Measurements from ENCODE around the gene UQCC3. TPM values are rescaled to one million over a fixed set of nuclear protein-coding genes. Genes with fewer than 3 reads are reported as not detected.
"Not testable (repeated sequence)": the region's sequence is repeated elsewhere in the genome, so short reads cannot be mapped to it uniquely, and the experiment has no call there.

Gene UQCC3
- total RNA-seq, 2 donors from 2014 or later, result 3.6 to 3.7 TPM

- peak; percentile 90 for DNase-seq (ENCODE audit: low spot score)
- intact Hi-C loops (cut with DNase I), result loop anchor here (5.0 to 10.0 kb wide), 2 partner anchors 292 to 295 kb away; no protein-coding TSS in a partner anchor
These were observed 18.1 kb downstream of the UQCC3 start, which contains the start of gene LRRN4CL for GRCh38 chr11:62689421-62690183. Gene LRRN4CL, minus strand, starts transcription at chr11:62689530. Its CDS starts 1,022 bp downstream, at chr11:62688508.

DNA sequence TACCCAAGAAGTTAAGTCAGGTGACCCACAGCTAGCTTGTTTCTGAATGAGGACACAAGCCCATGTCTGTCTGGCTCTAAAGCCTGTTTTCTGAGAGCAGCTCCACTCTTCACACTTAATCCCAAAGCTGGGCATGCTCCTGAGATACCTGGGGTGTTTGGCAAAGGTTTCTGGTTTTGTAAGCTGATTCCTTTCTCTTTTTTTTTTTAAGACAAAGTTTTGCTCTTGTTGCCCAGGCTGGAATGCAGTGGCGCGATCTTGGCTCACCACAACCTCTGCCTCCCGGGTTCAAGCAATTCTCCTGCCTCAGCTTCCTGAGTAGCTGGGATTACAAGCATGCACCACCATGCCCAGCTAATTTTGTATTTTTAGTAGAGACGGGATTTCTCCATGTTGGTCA lies 22.2 kb downstream of the UQCC3 start:
- intact Hi-C loops (cut with DNase I), result loop anchor here (5.0 to 10.0 kb wide), 2 partner anchors 296 to 299 kb away; no protein-coding TSS in a partner anchor
- not testable (repeated sequence) for DNase-seq (ENCODE audit: low spot score)

- DNase-seq (ENCODE audit: low spot score), result peak; percentile 93
- intact Hi-C loops (cut with DNase I), result loop anchor here (5.0 to 10.0 kb wide), 2 partner anchors 297 to 300 kb away; no protein-coding TSS in a partner anchor
These were observed 23.1 kb downstream of the UQCC3 start for GRCh38 chr11:62694455-62695167.

- intact Hi-C loops (cut with DNase I), result no loop called here
- DNase-seq (ENCODE audit: low spot score), result no peak
These were observed 30.8 kb downstream of the UQCC3 start for GRCh38 chr11:62702246-62702645.

DNA sequence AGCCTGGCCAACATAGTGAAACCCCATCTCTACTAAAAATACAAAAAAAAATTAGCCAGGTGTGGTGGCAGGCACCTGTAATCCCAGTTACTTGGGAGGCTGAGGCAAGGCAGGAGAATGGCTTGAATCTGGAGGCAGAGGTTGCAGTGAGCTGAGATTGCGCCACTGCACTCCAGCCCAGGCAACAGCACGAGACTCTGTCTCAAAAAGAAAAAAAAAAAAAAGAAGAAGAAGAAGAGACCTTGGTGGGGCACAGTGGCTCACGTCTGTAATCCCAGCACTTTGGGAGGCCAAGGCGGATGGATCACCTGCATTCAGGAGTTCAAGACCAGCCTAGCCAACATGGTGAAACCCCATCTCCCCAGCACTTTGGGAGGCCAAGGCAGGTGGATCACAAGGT lies 32.4 kb downstream of the UQCC3 start:
- intact Hi-C loops (cut with DNase I); DNase-seq (ENCODE audit: low spot score): not testable (repeated sequence)

DNA sequence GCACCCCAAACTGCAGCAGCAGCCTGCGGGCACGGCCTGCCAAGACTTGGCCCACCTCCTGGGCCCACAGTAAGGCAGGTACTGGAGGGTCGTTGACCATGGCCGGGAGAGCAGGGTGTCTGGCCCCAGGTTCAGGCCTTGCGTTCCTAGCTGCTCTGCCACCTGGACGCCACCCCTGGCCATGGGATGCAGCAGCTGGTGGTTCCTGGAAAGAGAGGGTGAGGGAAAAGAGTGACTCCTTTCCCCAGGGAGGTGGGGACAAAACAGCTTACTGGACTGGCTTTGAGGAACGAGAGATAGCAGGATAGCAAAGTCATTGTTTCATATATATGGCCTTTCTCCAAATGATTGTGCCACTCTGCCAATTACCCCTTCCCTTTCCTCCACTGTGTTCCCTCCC lies 33.9 kb downstream of the UQCC3 start:
- intact Hi-C loops (cut with DNase I), result no loop called here
- DNase-seq (ENCODE audit: low spot score), result no peak

DNA sequence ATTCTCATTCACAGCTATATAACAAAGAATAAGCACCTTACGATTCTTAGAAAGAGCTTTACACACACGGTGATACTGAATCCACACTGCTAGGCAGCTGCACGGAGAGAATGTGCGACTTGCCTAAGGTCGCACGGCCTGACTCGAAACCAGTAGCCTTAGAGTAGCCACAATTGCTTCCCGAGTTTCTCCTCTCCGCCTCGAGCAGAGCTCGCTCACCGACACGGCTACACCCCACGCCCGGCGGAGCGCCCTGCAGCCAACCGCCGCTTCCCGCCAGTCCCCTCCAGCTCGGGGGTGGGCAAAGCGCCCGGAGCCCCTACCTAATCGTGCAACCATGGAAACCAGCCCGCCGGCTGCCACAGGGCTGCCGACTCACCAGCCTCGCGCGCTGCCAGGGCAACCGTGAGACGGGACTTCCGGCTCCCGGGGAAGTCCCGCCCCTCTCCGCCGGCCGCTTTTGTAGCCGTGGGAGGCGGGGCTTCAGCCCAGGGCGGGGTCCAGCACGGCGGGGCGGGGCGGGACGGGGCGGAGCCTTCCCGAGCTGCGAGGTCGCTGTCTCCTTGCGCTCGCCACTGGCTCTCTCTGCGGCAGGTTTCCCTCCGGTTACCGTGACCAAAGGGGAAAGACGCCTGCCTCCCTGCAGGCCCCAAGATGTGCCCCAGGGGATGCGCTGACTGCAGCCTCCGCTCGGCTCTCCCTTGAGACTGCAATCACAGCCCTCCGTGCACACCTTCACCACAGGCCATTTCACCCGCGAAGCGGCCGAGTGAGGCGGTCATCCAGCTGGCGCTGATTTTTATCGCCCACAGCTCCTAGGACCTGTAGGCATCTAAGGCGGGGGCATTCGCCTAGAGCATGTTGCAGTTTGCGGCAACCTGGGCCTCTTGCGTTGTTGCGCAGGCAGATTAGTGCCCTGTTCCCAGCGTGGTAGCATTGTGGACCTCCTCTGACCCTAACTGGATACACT lies 34.7 kb downstream of the UQCC3 start:
- peak; percentile 99 for DNase-seq (ENCODE audit: low spot score)
- intact Hi-C loops (cut with DNase I), result no loop called here

DNA sequence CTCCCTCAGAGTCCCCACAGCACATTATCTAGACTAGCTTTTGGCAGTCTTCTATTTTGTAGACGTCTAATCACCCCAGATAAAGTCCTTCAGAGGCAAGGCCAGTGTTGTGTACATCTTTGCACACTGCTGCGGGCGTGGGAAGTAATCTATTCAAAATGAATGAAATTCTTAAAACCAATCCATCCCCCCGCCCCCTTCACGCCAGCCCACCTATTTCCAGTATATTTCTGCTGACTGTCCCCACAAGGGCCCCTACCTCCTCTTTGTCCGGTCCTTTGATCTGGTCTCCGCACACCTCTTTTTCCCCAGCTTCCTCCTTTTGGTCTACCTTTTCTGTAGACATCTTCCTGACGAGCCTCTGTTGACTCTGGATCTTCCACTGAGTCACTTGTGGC lies 35.4 kb downstream of the UQCC3 start:
- intact Hi-C loops (cut with DNase I), result no loop called here
- DNase-seq (ENCODE audit: low spot score), result no peak

DNA sequence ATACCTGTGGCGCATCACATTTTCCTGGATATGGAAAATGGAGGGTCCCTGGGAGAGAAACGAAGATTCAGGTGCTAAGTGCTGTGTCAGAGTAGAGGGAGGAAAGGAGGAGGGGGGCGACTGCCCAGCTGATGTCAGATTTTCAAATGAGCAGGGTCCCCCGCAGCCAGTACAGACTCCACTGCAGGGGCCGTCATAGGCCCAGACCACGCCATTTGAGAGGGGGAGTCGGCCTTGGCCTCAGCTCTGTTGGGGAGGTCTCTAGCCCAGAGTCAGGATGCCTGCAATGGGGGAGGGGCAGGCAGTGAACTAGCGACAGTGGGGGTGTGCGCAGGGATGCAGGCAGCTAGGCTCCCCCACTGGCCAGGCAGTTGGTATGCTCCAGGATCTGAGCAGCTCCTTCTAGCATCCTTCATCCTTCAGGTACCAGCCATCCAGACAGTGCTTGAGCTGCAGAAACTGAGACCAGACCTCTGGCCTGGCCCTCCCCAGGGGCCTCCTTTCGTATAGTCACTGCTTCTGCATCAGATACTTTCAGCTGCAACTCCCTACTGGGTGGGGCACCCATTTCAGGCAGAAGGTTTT lies 35.9 kb downstream of the UQCC3 start, which contains the start of the genes BSCL2 and GNG3:
Gene BSCL2, minus strand, starts transcription at position 148 of the 585 bp plus-strand sequence. CDS start 229 bp downstream, outside the sequence.
Gene GNG3, plus strand, starts transcription at position 400 of the 585 bp plus-strand sequence. CDS start 620 bp downstream, outside the sequence.
- intact Hi-C loops (cut with DNase I), result no loop called here
- DNase-seq (ENCODE audit: low spot score), result no peak

- no peak for DNase-seq (ENCODE audit: low spot score)
- intact Hi-C loops (cut with DNase I), result no loop called here
These were observed 36.9 kb downstream of the UQCC3 start for GRCh38 chr11:62708392-62708791.

- intact Hi-C loops (cut with DNase I), result no loop called here
- no peak for DNase-seq (ENCODE audit: low spot score)
These were observed 37.3 kb downstream of the UQCC3 start for GRCh38 chr11:62708793-62709192.

DNA sequence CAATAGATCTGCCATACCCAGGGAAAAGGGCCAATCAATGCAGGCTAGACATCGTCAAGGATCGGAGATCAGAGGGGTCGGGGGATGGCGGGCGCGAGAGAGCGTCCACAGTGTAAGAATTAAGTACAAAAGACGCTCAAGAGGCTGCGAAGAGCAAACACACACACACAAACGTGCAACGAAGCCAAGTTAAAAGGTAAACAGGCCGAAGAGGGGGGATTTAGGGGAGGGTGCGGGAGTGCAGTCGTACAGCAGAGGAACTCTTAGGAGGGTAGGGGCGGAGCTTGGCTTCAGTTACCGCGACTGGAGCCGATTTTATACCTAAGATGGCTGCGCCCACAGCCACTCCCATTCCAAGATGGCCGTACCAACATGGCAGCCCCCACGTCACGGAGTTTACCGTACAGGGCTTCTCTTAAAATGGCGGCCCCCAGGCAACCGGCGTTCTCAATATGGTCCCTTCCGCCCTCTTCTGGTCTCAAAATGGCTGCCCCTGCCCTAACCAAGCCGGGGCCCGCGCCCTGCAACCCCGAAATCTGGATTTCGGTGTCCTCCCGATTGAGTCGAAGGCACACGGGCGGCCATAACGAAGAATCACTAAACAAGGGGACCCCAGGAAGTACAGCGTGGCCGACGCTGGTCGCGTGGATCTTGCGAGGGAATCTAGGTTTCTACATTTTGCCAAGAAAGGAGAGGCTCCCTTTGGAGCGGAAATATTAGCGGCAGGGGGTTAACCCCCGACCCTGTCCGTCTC lies 38.0 kb downstream of the UQCC3 start:
- peak; percentile 99 for DNase-seq (ENCODE audit: low spot score)
- intact Hi-C loops (cut with DNase I), result no loop called here

- DNase-seq (ENCODE audit: low spot score), result no peak
- intact Hi-C loops (cut with DNase I), result no loop called here
These were observed 38.5 kb downstream of the UQCC3 start for GRCh38 chr11:62710001-62710345.

- DNase-seq (ENCODE audit: low spot score), result no peak
- intact Hi-C loops (cut with DNase I), result no loop called here
These were observed 40.9 kb downstream of the UQCC3 start for GRCh38 chr11:62712276-62712812.

DNA sequence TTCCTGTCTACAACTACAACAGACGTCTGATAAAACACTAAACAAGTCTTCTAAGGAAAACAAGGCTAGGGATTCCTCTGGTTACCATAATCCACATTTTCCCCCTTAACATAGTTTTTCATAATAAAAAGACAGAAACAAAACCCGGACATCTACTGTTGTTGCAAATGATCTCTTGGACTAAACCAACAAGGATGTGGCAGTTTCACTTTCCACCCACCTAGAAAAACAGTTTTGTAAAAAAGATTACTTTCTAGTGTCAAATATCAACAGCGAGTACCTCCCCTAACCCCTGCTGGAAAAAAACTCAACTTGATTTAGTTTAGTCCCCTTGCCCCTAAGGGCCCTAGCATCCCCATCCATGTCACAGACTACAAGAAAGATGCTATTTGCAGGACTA lies 41.4 kb downstream of the UQCC3 start:
- intact Hi-C loops (cut with DNase I), result no loop called here
- no peak for DNase-seq (ENCODE audit: low spot score)

DNA sequence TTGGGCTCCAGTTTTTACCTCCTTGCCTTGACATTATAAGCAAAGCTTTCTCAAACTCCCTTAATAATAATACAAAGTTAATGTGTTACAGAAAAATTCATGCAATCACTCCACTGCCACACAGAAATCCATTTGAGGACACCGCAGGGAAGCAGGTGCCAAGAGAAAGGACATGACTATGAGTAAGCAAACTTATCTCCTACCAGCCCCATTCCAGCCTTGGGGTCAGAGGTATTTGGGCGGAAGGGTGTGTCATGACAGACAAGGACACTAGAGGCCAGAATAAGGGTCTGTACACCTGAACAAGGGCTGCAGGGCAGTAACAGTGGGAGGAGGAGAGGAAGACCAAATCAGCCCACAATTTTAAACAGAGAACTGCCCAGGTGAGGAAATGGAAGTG lies 41.9 kb downstream of the UQCC3 start:
- intact Hi-C loops (cut with DNase I), result no loop called here
- DNase-seq (ENCODE audit: low spot score), result no peak

DNA sequence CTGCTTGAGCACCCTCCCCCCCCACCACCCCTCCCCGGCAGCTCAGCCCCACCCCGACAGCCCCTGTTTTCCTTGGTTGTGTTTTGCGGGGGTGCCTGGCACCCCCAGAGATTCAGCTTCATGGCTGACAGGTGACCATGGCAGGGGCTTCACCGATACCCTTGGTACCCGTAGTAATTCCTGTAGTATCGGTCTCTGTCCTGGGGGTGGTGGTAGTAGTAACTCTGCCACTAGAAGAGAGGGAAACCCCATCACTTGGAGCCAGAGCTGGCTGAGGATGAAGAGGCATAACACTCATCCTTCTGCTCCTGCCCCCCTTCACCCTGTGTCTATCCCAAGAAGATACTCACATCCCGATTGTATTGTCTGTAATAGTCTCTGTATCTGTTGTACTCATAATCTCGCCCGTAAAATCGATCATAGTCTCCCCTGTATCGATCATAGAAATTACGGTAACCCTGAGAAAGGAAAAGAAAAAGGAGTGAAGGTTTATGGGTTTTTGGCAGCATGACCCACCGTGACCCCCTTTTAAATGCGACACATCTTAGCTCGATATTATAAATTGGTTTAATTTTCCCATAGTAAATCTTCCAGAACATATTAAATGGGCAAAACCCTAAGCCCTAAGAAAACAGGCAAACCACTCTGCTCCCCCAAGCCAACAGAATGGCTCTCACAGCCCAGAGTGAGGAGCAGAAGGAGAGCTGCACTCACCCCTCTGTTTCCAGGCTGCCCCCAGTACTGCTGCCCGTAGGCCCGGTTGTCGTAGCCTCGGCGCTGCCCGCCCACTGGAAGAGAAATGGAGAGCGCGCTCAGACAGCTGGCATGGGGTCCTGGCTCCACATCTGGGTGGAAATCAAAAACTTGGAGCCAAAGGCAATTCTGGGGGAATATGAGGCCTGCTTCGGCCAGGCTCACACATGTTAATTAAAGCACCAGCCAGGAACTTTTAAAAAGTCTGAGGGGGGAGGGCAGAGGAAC lies 44.0 kb downstream of the UQCC3 start:
- intact Hi-C loops (cut with DNase I), result loop anchor here in 1 of 2 donors (1.0 kb wide), 1 partner anchor 47 kb away; no protein-coding TSS in a partner anchor
- no peak for DNase-seq (ENCODE audit: low spot score)

All from posterior vena cava (tissue), 2 donors.